HepG2 (cell line): Measurements from ENCODE around the gene SMC1A. TPM values are rescaled to one million over a fixed set of nuclear protein-coding genes. Genes with fewer than 3 reads are reported as not detected.

ENCODE experiments used
- ATAC-seq: fragments of 200-7000 bp; cut with Tn5 transposase; 3 replicates; pipeline ENCODE4 v1.9.1; 2020; ENCODE audit warnings: mild to moderate bottlenecking, moderate library complexity
- BruUV-seq: library from RNA; stranded (reverse); fragments of 400-500 nt; replicated peaks from 2 replicates; lab custom pipeline; 2021; lab: Mats Ljungman, UMichigan
- CTCF ChIA-PET: fragments of 300-600 bp; formaldehyde crosslinking; extraction: SDS; loops from one replicate; lab custom pipeline; 2021; ENCODE audit warnings: low total read pairs, inconsistent platforms, low intra/inter-chr PET ratio; lab: Yijun Ruan, JAX
- POLR2A ChIA-PET: fragments of 350-600 bp; sonication (Branson Sonifier 250); formaldehyde crosslinking; loops from one replicate; lab custom pipeline; 2020; ENCODE audit warnings: antibody characterized with exemption, inconsistent platforms; lab: Yijun Ruan, JAX
- DNase-seq: peaks from one replicate; pipeline ENCODE4 v3.0.0-alpha.2; 2015; ENCODE audit warnings: low spot score
- FAIRE-seq: peaks from 3 replicates; lab custom pipeline; 2011; peaks lifted over from hg19 to GRCh38; lab: Jason Lieb, UNC
- H2AFZ ChIP-seq: one replicate; pipeline ENCODE4 v1.6.1; 2011; ENCODE audit warnings: low read length, inconsistent platforms
- H3K27ac ChIP-seq: fragments of 300-600 bp; 3 replicates; pipeline ENCODE4 v1.8.0; 2011; ENCODE audit warnings: mixed run types, mild to moderate bottlenecking, mixed read lengths, low read length, inconsistent platforms; ENCODE audit not compliant: insufficient read depth; ENCODE audit errors: extremely low read length
- H3K27me3 ChIP-seq, 2 experiments: fragments of 200-600 bp in 1 of 2; 2 replicates in 1 of 2; 3 replicates in 1 of 2; pipeline versions ENCODE4 v1.6.0 to v1.8.0; 2011; ENCODE audit warnings: low read length in 2 of 2, mild to moderate bottlenecking in 2 of 2, moderate library complexity in 2 of 2, inconsistent platforms in 1 of 2; ENCODE audit not compliant: insufficient read depth in 2 of 2, control insufficient read depth in 1 of 2
- H3K36me3 ChIP-seq, 2 experiments: fragments of 200-600 bp in 1 of 2; replicated peaks in 1 of 2; 2 replicates in 1 of 2; 3 replicates in 1 of 2; pipeline versions ENCODE4 v1.5.1 to v1.8.0; 2011; ENCODE audit warnings: low read length in 2 of 2, inconsistent platforms in 1 of 2; ENCODE audit not compliant: insufficient read depth in 2 of 2, control insufficient read depth in 1 of 2
- H3K4me1 ChIP-seq: 2 replicates; pipeline ENCODE4 v1.5.1; 2012; ENCODE audit warnings: low read length, inconsistent platforms; ENCODE audit not compliant: insufficient read depth
- H3K4me2 ChIP-seq: 2 replicates; pipeline ENCODE4 v1.6.0; 2011; ENCODE audit warnings: low read depth, low read length, inconsistent platforms
- H3K4me3 ChIP-seq, 3 experiments: fragments of 200-600 bp in 1 of 3; sonication (generic), shearing (Covaris generic) in 1 of 3; replicated peaks in 1 of 3; 2 replicates each; pipeline ENCODE4 v1.5.1; 2011 to 2016; ENCODE audit warnings: low read length in 3 of 3, inconsistent platforms in 2 of 3, low read depth in 2 of 3, mild to moderate bottlenecking in 2 of 3, control low read depth in 1 of 3, mixed read lengths in 1 of 3; ENCODE audit not compliant: insufficient read depth in 1 of 3
- H3K79me2 ChIP-seq: one replicate; pipeline ENCODE4 v1.6.1; 2011; ENCODE audit warnings: low read length, inconsistent platforms; ENCODE audit not compliant: insufficient read depth
- H3K9ac ChIP-seq: 2 replicates; pipeline ENCODE4 v1.6.0; 2011; ENCODE audit warnings: mild to moderate bottlenecking, low read depth, low read length, inconsistent platforms; ENCODE audit not compliant: insufficient read depth
- H3K9me3 ChIP-seq: 2 replicates; pipeline ENCODE4 v1.5.1; 2012; ENCODE audit warnings: mild to moderate bottlenecking, low read length
- H4K20me1 ChIP-seq: 2 replicates; pipeline ENCODE4 v1.6.0; 2011; ENCODE audit warnings: inconsistent platforms, mild to moderate bottlenecking, low read length, moderate library complexity; ENCODE audit not compliant: insufficient read depth
- CREB1 ChIP-seq, 2 experiments: fragments of 450-650 bp in 1 of 2; IDR thresholded peaks; 2 replicates each; pipeline ENCODE4 v1.6.1; 2016 to 2017; ENCODE audit warnings: control low read depth in 1 of 2, mild to moderate bottlenecking in 1 of 2, missing compliant biosample characterization in 1 of 2, missing genetic modification characterization in 1 of 2
- ELK4 ChIP-seq: sonication (generic); formaldehyde crosslinking; IDR thresholded peaks from 2 replicates; pipeline ENCODE4 v1.9.0; 2021; ENCODE audit warnings: missing genetic modification reagents, borderline replicate concordance
- HOXA5 ChIP-seq: sonication (generic); formaldehyde crosslinking; IDR thresholded peaks from 2 replicates; pipeline ENCODE4 v1.4.0; 2020; ENCODE audit warnings: missing genetic modification reagents
- MEIS1 ChIP-seq: sonication (generic); formaldehyde crosslinking; IDR thresholded peaks from 2 replicates; pipeline ENCODE4 v1.9.0; 2021; ENCODE audit warnings: mild to moderate bottlenecking, missing genetic modification reagents, moderate library complexity, borderline replicate concordance
- SMAD9 ChIP-seq: sonication (generic); formaldehyde crosslinking; IDR thresholded peaks from 2 replicates; pipeline ENCODE4 v1.5.1; 2020; ENCODE audit warnings: mild to moderate bottlenecking, missing genetic modification reagents
- ZBTB43 ChIP-seq: sonication (generic); formaldehyde crosslinking; conservative IDR thresholded peaks from 2 replicates; pipeline ENCODE4 v1.4.0; 2020; ENCODE audit warnings: missing genetic modification reagents
- ZNF432 ChIP-seq: sonication (generic); formaldehyde crosslinking; IDR thresholded peaks from 2 replicates; pipeline ENCODE4 v1.5.0; 2020; ENCODE audit warnings: missing genetic modification reagents, mild to moderate bottlenecking, borderline replicate concordance
- WGBS: methylation state at CpG from one replicate; pipeline ENCODE4 v1.1.6; 2017; ENCODE audit warnings: low lambda C conversion rate; 5-methylcytosine and 5-hydroxymethylcytosine counted together
- in situ Hi-C: cut with HindIII; loops from 2 replicates; pipeline ENCODE4 v1.10.0; 2017; ENCODE audit warnings: low pct_unique_long_range_greater_than_20kb; ENCODE audit not compliant: extremely low pct_ligation_motif_present
- intact Hi-C: fragments of 100-400 bp; cut with micrococcal nuclease; formaldehyde crosslinking; loops from one replicate; pipeline ENCODE4 v1.10.0; 2022; ENCODE audit not compliant: unreplicated experiment
- polyA plus RNA-seq, 8 experiments: library from polyadenylated mRNA; depleted of rRNA in 3 of 8; stranded (reverse) in 7 of 8; unstranded in 1 of 8; fragments of >200 nt; fragmentation: Illumina TruSeq in 4 of 8; extraction: Trizol in 4 of 8; gene quantifications; 2 replicates each; pipeline versions ENCODE4 v1.2.1 to v1.2.3, GENCODE V29; 2011 to 2016; ENCODE audit warnings: low read depth in 4 of 8, missing spikeins in 1 of 8, mixed read lengths in 1 of 8; ENCODE audit not compliant: insufficient read depth in 1 of 8
- total RNA-seq, 5 experiments: library from RNA; depleted of rRNA; stranded (reverse); fragments of >200 nt; fragmentation: Illumina TruSeq; extraction: Trizol; gene quantifications; 2 replicates each; pipeline ENCODE4 v1.2.3, GENCODE V29; 2016; ENCODE audit warnings: low read depth in 1 of 5

Gene SMC1A
- total and polyA plus RNA-seq, 2 of the 13 experiments (the other 11 are each of a cell fraction or from before 2014, with no cell fraction given): 9.4 to 46.6 TPM

- Histone ChIP-seq H3K36me3 (peaks cover 7 to 29% of the 10 kb centered on the region in 2 experiments), H3K4me2 (no peak overlapping the region), H3K4me3 (no peak overlapping the region), H3K9ac (no peak overlapping the region), H3K4me1 (peaks cover 22% of the 10 kb centered on the region), H2AFZ (no peak overlapping the region), H3K79me2 (no peaks in the 10 kb centered on the region), H3K27me3 (no peaks in the 10 kb centered on the region), H3K27ac (no peak overlapping the region), H4K20me1 (no peaks in the 10 kb centered on the region), H3K9me3 (no peaks in the 10 kb centered on the region)
- DNase-seq (no peak), ATAC-seq (no peak), FAIRE-seq (no peak)
- CTCF ChIA-PET: no interaction called here
- in situ Hi-C loops (no loop called here), intact Hi-C loops (loop anchor here (2.0 kb wide), 1 partner anchor 59 kb away; no protein-coding TSS in a partner anchor)
- POLR2A ChIA-PET: no interaction called here
- 92% methylated on average over 2 of the region's 4 CpGs for WGBS
- TF ChIP-seq ZBTB43: no peak
- no peak for TF ChIP-seq ZNF432
- no peak for TF ChIP-seq HOXA5 (CRISPR knock-in tag)
- TF ChIP-seq ELK4 (CRISPR knock-in tag): no peak
- no peak for TF ChIP-seq MEIS1 (CRISPR knock-in tag)
- TF ChIP-seq SMAD9 (CRISPR knock-in tag): no peak
- no peak for TF ChIP-seq CREB1 (IDR thresholded peaks at IDR 0.05)
- TF ChIP-seq CREB1 (CRISPR knock-in tag; IDR thresholded peaks at IDR 0.05): no peak
- no TSS peak for BruUV-seq
Measured at GRCh38 chrX:53379747-53380146, 42.7 kb downstream of the SMC1A start.
